RWPE1 (cell line): ENCODE data around the gene WNT6.

Experiments used
- CTCF ChIA-PET: fragments of 350-600 bp; sonication (Branson Sonifier 250); formaldehyde crosslinking; extraction: SDS; loops from one replicate; lab custom pipeline; 2021; lab: Yijun Ruan, JAX
- POLR2A ChIA-PET: fragments of 400-600 bp; formaldehyde crosslinking; extraction: SDS; loops from one replicate; lab custom pipeline; 2020; ENCODE audit warnings: antibody characterized with exemption; ENCODE audit not compliant: low non-redundant PET; lab: Yijun Ruan, JAX
- DNase-seq: peaks from one replicate; pipeline ENCODE4 v3.0.0; 2012; ENCODE audit warnings: low spot score
- H3K27ac ChIP-seq: fragments of 450-650 bp; 2 replicates; pipeline ENCODE4 v1.5.1; 2017
- TF ChIP-seq, protein P1 (sequence below): fragments of 450-650 bp; conservative IDR thresholded peaks from 2 replicates; pipeline ENCODE4 v1.5.1; 2017; ENCODE audit warnings: low read depth, mild to moderate bottlenecking

The WNT6 gene

DNA sequence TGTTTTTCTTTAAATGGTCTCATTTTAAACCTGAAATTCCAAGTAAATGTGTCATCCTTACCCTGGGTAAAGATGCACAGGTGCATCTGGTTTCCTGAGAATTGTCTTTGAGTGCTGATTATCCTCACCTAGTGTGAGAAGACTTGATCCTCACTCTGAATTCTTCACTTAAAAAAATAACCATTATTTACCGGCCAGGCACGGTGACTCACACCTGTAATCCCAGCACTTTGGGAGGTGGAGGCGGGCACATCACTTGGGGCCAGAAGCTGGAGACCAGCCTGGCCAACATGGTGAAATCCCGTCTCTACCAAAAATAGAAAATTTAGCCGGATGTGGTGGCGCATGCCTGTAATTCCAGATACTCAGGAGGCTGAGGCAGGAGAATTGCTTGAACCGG is 9.9 kb upstream of the WNT6 start:
- DNase-seq, result peak; percentile 68
- POLR2A ChIA-PET, result no interaction called here
- H3K27ac ChIP-seq, result no peak overlapping the region; the same call in 1 of the 2 replicates
- CTCF ChIA-PET, result interaction anchor here (1.2 kb wide), 1 partner anchor 99 kb away, joined by 4 read pairs; no protein-coding TSS in a partner anchor
- TF ChIP-seq, protein P1, sequence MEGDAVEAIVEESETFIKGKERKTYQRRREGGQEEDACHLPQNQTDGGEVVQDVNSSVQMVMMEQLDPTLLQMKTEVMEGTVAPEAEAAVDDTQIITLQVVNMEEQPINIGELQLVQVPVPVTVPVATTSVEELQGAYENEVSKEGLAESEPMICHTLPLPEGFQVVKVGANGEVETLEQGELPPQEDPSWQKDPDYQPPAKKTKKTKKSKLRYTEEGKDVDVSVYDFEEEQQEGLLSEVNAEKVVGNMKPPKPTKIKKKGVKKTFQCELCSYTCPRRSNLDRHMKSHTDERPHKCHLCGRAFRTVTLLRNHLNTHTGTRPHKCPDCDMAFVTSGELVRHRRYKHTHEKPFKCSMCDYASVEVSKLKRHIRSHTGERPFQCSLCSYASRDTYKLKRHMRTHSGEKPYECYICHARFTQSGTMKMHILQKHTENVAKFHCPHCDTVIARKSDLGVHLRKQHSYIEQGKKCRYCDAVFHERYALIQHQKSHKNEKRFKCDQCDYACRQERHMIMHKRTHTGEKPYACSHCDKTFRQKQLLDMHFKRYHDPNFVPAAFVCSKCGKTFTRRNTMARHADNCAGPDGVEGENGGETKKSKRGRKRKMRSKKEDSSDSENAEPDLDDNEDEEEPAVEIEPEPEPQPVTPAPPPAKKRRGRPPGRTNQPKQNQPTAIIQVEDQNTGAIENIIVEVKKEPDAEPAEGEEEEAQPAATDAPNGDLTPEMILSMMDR, result no peak

DNA sequence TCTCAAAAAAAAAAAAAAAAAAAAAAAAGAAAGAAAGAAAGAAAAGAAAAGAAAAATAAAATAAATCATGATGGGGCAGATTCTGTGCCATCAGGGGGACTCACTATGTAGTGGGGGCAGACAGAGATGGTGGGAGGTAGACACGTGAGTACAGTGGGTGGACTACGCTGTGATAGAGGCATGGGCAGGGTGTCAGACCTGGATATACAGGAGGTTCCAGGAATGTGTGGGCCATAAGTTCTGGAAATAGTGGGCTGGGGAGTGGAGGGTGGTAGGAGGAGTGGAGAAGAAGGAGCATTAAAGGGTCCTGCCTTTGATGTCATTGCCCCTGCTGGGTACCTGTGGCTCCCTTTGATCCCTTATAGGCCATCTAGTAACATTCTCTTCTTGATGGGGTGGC is 8.8 kb upstream of the WNT6 start:
- TF ChIP-seq, protein P1, result no peak
- no peak overlapping the region for H3K27ac ChIP-seq
- ChIA-PET CTCF (interaction anchor here (0.6 to 3.8 kb wide), 2 partner anchors 47 to 248 kb away, joined by 3 to 21 read pairs; no protein-coding TSS in a partner anchor), POLR2A (no interaction called here)
- DNase-seq, result no peak

DNA sequence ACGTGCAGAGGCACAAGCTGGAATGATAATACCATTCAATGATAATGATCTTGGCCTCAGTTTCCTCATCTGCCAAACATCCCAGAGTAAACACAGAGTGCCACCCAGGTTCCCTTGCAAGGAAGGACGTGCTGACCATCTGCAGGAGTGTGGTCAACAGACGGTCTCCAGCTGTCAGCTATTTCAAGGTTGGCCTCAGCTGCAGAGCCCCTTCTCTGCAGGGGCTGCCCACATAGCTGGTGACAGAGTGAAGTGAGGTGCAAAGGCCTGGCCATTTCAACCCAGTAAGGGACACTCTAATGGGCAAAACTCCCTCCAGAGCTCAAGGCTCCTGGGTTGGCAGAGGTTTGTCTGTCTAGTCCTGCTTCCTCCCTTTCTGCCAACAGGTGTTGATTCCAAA is 8.3 kb upstream of the WNT6 start:
- ChIA-PET POLR2A (no interaction called here), CTCF (interaction anchor here (3.8 kb wide), 1 partner anchor 47 kb away, joined by 21 read pairs; no protein-coding TSS in a partner anchor)
- TF ChIP-seq, protein P1, result no peak
- DNase-seq, result no peak
- no peak overlapping the region for H3K27ac ChIP-seq

DNA sequence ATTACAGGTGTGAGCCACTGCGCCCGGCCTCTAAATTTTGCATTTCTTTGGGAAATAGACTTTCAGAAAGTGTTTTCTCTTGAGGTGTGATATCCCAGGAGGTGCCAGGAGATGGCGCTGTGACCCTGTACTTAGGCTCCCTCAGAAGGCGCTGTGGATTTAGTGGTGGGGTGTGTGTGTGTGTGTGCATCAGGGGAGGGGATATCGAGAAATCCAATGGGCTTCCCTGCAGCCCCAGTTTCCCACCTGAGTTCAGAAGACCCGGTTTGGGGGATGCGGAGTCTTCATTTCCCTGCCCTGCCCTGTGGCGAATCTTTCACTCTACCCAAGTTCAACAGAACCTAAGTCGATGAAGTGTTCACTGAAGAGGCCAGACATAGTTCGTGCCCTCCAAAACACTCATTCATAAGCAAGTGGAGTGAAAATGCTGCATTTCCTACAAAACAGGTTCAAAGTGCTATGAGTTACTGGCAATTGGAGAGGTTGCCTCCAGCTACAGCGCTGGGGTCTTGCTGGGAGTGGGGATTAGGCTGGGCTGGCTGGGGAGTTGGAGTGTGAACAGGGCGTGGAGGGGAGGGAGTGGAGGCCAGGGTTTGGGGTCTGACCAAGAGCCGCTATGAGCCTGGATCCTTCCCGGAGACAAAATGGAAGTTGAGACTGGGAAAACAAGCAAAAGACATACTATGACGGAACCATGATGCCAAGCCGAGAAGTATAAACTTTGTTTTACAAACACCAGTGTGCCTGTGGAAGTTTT is 6.5 kb upstream of the WNT6 start:
- no peak overlapping the region for H3K27ac ChIP-seq
- no peak for DNase-seq
- ChIA-PET POLR2A (no interaction called here), CTCF (interaction anchor here (0.6 to 3.8 kb wide), 8 partner anchors 22 to 166 kb away, joined by 3 to 21 read pairs (median 3); partner anchors contain the start of gene CDK5R2)
- TF ChIP-seq, protein P1, result peak; percentile 77

DNA sequence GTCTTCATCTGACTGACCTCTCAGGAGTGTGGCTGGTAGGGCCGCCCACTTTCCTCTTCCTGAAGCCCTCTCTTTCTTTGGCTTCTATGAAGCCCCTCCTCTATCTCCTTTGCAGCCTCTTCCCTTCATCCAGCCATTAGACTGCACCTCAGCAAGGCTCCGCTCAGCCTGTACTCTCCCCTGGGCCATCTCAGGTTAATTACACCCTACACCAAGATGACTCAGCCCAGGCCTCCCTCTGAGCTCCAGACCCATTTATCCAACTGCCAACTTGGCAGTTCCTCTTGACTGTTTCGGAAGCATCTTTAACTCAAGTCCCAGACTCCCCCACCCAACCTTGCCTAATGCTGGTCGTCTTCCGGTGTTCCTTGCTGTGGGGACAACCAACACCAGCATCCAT is 5.8 kb upstream of the WNT6 start:
- ChIA-PET CTCF (interaction anchor here (0.6 to 3.8 kb wide), 7 partner anchors 22 to 156 kb away, joined by 3 to 21 read pairs (median 3); no protein-coding TSS in a partner anchor), POLR2A (no interaction called here)
- peak; percentile 79 for DNase-seq
- H3K27ac ChIP-seq, result peak overlapping the region; percentile 15; the same call in 1 of the 2 replicates
- TF ChIP-seq, protein P1, result no peak

DNA sequence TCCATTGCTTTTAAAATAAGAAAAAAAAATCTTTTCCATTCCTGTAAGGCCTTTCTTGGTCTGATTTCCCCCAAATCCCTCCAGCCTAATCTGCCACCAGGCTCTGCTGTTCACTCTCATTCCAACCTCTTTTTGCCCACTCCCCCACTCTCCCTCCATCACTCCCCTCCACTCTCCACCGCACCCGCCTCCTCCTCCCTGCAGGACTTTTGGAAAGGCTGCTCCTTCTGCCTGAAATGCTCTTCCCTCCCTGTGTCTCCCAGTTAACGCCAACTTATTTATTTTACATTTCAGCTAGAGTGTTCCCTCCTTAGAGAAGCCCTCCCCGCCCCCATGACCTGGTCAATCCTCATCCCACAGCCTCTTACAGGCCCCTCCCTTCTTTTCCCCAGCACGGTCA is 4.7 kb upstream of the WNT6 start:
- H3K27ac ChIP-seq, result no peak overlapping the region
- ChIA-PET CTCF (interaction anchor here (1.1 to 1.5 kb wide), 2 partner anchors 22 to 147 kb away, joined by 3 to 6 read pairs; no protein-coding TSS in a partner anchor), POLR2A (no interaction called here)
- TF ChIP-seq, protein P1, result no peak
- DNase-seq, result no peak
